T-helper 22 cell (primary cell): ENCODE data around the gene MAGI1.

Experiments used
- DNase-seq: peaks from one replicate; pipeline ENCODE4 v3.0.0-alpha.2; 2020; ENCODE audit warnings: low read depth

MAGI1 gene

DNA sequence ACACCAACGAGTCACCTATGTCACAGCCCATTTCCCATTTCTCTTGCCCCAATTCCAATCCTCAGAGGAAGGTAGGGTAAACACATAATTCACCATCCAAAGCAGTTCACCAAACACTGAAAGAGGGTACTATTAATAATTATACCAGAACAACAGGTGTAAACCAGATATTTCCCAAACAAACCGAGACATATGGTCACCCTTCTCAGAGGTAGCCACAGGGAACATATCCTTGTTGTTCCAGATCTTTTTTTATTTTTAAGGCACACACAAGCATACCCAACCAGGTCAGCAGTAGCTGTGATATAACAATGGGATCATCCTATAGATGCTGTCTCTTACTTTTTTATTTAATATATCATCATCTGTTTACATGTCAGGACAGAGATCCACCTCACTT, 24.7 kb downstream of the MAGI1 start:
- no peak for DNase-seq

- no peak for DNase-seq
Measured at GRCh38 chr3:66012711-66013110, 26.0 kb downstream of the MAGI1 start.

DNA sequence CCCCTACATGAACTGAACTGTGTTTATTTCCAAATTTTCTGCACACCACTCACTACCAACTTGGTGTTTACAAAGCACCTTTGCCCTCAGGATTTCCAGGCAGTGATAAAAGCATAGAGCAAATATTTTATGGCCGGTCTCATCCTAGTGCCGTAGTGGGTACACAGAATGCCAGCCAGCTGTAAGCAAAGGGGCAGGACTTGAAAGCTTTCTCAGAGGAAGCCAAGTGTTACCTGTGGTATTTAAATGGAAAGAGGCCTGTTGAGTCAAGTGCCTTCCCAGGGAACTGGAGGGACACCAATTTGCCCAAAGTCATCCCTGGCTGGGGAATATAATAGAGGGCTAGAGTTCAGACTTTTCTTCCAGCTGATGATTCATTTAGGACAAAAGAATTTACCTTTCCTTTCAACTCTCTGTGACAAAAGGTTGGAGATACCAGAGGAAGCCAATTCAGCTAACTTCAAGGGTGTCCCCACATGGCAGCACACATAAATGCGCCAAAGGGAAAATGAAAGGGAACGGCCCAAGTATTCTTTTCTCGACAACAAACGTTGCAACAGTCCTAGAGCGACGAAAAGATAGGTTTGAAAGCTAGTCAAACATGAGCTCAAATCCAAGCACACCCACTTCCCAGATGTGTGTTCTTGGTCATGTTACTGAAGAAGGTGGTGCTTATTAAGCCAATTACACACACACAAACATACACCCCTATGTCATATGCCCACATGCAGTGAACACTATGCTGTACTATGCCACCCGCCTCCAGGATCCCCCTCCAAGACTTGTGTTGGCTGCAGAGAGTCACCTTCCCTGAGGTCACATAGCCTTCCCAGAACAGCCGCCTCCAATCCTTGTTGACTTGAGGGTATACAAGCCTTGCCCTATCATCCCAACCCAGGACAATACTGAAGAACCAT, 27.7 kb downstream of the MAGI1 start:
- DNase-seq = no peak

- DNase-seq = no peak
Measured at GRCh38 chr3:66010348-66010738, 28.4 kb downstream of the MAGI1 start.

DNA sequence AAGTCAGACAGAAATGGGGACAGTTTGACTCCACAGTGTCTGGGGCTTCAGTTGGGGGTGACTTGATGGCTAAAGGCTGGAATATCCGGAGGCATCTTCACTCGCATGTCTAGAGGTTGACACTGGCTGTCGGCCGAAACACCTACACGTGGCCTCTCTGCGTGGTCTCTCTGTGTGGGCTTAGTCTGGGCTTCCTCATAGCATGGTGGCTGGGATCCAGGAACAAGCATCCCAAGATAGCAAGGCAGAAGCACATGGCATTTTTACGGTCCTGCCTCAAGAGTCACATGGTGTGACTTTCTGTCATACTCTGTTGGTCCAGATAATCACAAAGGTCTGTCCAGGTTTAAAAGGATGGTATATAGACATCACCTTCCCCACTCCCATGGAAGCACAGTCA, 34.5 kb downstream of the MAGI1 start:
- DNase-seq = no peak

GRCh38 chr3:66001626-66002025, 37.1 kb downstream of the MAGI1 start:
- no peak for DNase-seq

DNA sequence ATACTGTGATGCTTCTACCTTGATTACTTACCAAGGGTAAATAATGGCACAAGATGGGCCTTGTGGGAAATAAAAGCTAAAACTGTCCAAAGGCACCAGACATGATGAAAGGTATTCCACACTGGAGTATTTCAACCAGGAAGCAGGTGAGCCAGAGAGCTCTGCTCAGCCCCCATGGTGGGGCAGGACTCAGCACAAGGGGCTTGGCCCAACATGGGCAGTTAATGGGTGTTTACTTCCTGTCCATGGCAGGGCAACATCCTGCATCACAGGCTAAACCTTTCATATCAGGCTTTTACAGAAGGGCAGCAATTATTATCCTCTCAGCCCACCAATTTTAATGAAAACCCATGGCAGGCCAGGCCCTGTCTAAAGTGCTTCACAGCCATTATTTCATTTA, 38.2 kb downstream of the MAGI1 start:
- DNase-seq = no peak

GRCh38 chr3:65999606-66000005, 39.1 kb downstream of the MAGI1 start:
- no peak for DNase-seq

DNA sequence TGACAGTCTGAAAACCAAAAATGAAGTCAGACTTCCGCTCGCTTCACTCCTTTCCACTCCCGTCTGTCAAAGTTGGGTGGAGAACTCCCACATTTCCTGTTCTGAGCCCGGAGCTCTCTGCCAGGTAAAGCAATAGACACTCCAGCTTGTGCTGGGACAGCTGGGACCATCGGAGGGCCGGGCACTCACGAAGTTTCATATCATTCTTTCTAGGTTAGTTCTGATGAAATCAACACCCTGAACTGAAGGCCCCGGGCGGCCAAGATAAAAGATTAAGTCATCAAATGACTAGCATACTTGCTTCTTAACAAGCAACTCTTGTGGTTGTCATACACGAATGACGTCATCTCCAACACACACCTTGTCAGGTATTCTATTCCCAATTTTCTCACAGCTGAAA, 42.1 kb downstream of the MAGI1 start:
- no peak for DNase-seq

DNA sequence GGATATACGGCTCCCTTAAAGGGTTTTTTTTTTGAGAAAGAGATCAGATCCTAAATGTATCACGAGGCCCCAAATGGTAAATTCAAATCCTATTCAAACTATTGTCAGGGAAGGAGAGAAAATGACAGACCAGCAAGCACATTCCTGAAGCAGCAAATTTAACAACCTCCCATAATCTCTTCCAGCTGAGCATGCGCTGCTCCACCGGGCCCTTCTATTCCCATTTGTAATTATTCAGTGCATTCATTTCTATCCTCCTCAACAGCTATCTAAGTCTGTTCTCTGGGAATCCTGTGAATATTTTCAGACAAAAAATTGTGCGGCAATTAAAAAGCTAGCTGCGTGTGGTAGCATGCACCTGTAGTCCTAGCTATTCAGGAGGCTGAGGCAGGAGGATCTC, 43.2 kb downstream of the MAGI1 start:
- DNase-seq = no peak

GRCh38 chr3:65995030-65995429, 43.7 kb downstream of the MAGI1 start:
- no peak for DNase-seq

- DNase-seq = no peak
Measured at GRCh38 chr3:65993134-65993900, 45.4 kb downstream of the MAGI1 start.

DNA sequence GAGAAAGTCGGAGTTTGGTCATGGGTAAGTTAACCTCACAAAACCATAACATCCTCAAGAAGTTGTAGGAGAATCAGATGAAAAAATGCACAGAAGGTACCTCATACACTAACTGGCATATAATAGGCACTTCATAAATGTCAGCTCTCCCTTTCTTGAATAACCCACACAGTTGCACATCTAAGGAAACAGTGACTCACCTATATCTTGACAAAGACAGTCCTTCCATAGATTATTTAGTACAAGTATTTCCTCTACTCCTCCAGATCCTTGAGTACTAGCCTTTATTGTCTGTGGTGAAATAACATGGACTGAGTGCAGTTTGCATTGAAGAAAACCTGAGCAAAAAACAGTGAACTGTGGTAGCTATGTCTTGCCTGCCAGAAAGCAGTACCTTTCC, 46.6 kb downstream of the MAGI1 start:
- no peak for DNase-seq

- no peak for DNase-seq
Measured at GRCh38 chr3:65988411-65989180, 50.1 kb downstream of the MAGI1 start.

GRCh38 chr3:65986285-65986684, 52.4 kb downstream of the MAGI1 start:
- no peak for DNase-seq

GRCh38 chr3:65984975-65985374, 53.7 kb downstream of the MAGI1 start:
- no peak for DNase-seq

GRCh38 chr3:65983100-65983499, 55.6 kb downstream of the MAGI1 start:
- no peak for DNase-seq

GRCh38 chr3:65979731-65980130, 59.0 kb downstream of the MAGI1 start:
- DNase-seq = no peak

- DNase-seq = no peak
Measured at GRCh38 chr3:65979162-65979561, 59.6 kb downstream of the MAGI1 start.

GRCh38 chr3:65978116-65978515, 60.6 kb downstream of the MAGI1 start:
- no peak for DNase-seq

DNA sequence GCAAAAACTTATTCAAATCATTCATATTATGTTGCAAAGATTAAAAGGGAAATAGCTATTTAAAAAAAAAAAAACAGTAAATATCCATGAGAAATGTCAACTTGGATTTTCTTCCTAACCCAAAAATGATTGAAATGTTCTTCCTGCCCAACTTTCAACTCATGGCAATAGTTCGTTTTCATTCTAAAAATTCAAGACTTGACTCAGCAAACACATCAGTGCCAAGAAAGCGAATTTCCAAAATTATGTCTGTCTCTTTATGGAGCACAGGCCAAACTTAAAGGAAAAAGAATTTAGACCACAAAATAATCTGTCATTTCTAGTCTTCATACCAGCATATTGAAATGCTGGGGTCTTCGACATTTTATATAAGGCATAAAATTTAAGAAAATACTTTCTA, 63.7 kb downstream of the MAGI1 start:
- DNase-seq = no peak

DNA sequence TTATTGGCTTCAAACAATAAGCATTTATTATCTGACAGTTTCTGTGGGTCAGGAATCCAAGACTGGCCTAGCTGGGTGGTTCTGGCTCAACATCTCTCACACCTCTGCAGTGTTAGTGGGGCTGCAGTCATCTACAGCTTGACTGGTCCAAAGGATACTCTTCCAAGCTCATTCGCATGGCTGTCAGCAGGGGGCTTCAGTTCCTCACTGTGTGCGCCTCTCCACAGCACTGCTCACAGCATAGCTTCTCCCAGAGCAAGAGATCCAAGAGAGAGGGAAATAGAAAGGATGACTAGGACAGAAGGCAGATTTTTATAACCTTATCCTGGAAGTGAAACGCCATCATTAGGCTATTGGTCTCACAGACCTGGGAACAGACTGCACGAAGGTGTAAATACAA, 64.2 kb downstream of the MAGI1 start:
- no peak for DNase-seq

DNA sequence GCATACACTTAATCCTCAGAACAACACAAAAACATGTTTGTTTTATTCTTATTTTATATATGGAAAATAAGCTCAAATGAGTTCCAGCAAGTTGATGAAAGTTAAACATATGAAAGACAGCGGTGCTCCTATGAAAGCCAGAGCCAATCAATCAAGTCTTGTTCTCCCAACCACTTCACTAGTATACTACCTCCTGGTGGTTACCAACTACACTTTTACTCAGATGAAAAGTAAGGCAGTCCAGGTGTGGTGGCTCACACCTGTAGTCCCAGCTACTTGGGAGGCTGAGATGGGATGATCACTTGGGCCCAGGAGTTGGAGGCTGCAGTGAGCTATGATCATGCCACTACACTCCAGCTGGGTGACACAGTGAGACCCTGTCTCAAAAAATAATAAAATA, 66.0 kb downstream of the MAGI1 start:
- no peak for DNase-seq
